22Rv1 (cell line): Measurements from ENCODE around the gene SLC26A6.

Experiments
- CTCF ChIP-seq: fragments of 450-650 bp; IDR thresholded peaks from 2 replicates; pipeline ENCODE4 v1.5.1; 2017; ENCODE audit warnings: mild to moderate bottlenecking
- ZFX ChIP-seq: fragments of 450-650 bp; IDR thresholded peaks from 2 replicates; pipeline ENCODE4 v1.6.1; 2017; ENCODE audit warnings: antibody characterized with exemption, borderline replicate concordance

- no peak for TF ChIP-seq CTCF
- TF ChIP-seq ZFX: no peak
Observed at GRCh38 chr3:48662145-48662752, 27.0 kb upstream of the SLC26A6 start.
